AG10803 (cell line): ENCODE results near the gene MARCO.

Source experiments
- DNase-seq: peaks from one replicate; pipeline ENCODE4 v3.0.0; 2010; ENCODE audit warnings: low read depth
- H3K4me3 ChIP-seq: 2 replicates; pipeline ENCODE4 v1.5.1; 2011; ENCODE audit warnings: mild to moderate bottlenecking, low read length, control low read depth
- TF ChIP-seq, protein P1 (sequence below): conservative IDR thresholded peaks from 2 replicates; pipeline ENCODE4 v1.5.1; 2011; ENCODE audit warnings: mild to moderate bottlenecking, low read length, control low read depth, inconsistent platforms

Gene MARCO

DNA sequence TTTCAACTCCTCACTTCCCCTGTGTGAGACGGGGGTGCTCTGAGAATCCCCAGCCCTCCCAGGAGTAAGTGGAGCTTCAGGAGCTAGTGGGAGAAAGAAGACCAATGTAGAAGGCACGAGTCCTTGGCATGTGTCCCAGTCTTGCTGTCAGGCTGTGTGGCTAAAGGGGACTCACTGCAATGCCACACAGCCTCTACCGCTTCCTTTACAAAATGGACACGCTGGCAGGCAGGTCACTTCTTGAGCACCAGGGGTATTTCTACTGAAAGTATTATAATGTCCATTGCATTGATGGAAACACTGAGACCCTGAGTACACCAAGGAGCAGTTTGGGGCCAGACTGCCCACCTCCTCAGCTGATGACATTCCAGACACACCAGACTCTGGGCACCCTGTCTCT, 35.8 kb upstream of the MARCO start:
- DNase-seq: no peak
- H3K4me3 ChIP-seq: no peak overlapping the region
- TF ChIP-seq, protein P1, sequence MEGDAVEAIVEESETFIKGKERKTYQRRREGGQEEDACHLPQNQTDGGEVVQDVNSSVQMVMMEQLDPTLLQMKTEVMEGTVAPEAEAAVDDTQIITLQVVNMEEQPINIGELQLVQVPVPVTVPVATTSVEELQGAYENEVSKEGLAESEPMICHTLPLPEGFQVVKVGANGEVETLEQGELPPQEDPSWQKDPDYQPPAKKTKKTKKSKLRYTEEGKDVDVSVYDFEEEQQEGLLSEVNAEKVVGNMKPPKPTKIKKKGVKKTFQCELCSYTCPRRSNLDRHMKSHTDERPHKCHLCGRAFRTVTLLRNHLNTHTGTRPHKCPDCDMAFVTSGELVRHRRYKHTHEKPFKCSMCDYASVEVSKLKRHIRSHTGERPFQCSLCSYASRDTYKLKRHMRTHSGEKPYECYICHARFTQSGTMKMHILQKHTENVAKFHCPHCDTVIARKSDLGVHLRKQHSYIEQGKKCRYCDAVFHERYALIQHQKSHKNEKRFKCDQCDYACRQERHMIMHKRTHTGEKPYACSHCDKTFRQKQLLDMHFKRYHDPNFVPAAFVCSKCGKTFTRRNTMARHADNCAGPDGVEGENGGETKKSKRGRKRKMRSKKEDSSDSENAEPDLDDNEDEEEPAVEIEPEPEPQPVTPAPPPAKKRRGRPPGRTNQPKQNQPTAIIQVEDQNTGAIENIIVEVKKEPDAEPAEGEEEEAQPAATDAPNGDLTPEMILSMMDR: no peak

DNA sequence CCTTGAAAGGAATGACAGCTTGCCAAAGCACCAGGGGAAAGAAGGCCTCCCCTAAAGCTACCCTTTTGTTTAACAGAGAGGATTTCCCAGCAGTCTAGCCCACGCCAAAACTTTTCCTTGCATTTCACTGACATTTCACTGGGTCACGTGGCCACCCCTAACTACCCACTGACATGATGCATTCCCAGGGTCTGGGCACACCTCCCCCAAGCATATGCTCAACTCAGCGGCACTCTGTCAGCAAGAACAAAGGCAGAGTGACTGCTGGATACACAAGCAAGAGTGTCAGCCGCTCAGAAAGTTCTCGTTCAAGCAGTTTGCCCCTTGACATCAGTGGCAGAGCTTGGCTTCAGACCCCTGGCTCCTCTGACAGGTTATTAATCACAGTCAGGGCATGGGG, 34.2 kb upstream of the MARCO start:
- TF ChIP-seq, protein P1: no peak
- no peak overlapping the region for H3K4me3 ChIP-seq
- DNase-seq: no peak

DNA sequence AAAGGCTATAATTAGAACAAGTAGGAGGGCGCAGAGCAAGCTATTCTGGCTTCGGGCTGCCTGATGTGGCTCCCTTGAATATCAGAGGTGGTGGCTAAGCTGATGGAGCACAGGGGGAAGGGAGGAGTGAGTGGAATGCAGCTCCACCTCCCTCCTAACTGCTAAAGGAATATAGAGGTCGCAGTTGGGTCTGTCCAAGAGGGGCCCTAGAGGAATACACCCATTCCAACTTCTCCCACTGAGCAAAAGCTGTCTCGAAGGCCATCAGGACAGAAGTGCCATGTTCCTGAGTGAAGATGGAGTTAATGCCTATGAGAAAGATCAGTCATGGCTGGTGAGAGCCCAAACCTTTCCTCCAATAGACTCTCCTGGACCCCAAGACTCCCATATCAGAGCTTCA, 32.8 kb upstream of the MARCO start:
- no peak for DNase-seq
- no peak overlapping the region for H3K4me3 ChIP-seq
- TF ChIP-seq, protein P1: no peak

DNA sequence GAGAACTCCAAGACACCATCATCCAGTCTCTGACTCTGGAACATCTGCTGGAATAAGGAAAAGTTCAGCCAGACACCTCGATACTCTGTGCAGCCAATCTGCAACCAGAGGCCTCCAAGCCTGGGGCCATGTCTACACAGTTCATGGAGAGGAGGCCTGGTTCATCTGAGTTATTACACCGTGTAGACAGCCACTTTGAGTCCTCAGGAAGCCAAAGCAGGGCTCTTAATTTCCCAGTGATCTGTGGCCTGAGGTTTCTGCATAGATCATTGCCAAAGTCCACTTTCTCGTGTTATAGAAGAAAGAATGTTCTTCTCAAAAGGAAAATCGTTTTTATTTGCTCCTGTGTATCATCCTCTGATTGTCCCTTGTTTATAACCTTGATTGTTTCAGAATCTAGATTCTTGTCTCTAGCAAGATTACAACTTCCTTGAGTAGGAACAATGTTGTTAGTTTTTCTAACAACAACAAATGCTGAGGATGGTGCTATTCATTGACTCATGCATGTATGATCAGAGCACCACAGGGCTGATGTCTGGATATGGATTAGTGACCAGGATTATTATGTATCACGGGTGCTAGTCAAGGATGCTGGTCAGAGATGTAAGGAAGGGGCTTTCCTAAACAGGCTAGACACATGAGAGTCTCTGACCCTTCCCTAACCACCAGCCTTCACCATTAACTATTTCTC, 30.7 kb upstream of the MARCO start:
- no peak for DNase-seq
- no peak overlapping the region for H3K4me3 ChIP-seq
- TF ChIP-seq, protein P1: no peak

DNA sequence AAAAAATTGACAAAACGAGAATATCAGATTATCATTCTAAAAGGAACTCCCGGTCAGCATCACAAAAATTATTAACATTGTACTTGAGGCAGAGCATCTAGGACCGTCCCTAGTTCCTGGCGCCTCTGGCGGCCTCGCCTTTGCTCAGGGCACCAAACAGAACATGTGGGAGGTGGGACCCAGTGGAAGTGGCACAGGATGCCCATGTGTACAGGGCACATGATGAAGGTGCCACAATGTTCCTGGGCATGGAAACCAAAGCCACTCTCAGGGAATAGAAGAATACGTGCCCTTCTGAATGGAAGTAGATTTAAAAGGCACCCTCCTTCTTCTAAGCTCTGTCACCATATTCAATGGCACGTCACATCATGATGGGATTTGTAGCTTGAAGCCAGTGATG, 30.1 kb upstream of the MARCO start:
- DNase-seq: no peak
- TF ChIP-seq, protein P1: no peak
- no peak overlapping the region for H3K4me3 ChIP-seq

DNA sequence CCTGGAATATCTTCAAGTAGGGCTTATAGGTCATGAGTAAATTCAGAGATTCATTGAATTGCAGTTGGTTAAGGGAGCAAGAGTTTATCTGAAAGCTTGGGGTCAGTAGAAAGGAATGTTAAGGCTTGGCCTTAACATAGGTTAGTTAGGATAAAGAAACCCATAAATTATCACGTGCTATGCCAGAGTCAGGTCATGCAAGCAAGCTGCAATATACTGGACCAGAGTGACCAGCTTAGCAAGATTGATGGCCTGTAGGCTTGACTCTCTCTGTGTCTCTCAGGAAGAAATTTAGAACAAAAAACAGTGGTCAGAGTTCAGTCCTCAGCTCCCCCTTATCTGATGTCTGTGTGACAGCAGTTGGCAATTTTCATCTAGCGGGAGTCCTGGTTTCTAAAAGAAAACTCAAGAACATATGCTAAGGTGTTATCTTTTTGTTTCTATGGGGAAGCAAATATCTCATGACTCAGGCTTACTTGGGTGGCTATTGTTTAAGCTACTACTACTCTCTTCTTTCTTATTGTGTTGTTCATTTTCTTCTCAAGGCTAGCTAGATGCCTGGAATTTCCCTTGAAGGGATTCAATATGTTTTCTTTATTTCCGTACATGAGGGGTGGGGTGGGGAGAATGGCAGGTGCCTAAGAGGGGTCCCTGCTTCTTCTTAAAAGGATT, 28.7 kb upstream of the MARCO start:
- no peak for DNase-seq
- no peak overlapping the region for H3K4me3 ChIP-seq
- TF ChIP-seq, protein P1: no peak

DNA sequence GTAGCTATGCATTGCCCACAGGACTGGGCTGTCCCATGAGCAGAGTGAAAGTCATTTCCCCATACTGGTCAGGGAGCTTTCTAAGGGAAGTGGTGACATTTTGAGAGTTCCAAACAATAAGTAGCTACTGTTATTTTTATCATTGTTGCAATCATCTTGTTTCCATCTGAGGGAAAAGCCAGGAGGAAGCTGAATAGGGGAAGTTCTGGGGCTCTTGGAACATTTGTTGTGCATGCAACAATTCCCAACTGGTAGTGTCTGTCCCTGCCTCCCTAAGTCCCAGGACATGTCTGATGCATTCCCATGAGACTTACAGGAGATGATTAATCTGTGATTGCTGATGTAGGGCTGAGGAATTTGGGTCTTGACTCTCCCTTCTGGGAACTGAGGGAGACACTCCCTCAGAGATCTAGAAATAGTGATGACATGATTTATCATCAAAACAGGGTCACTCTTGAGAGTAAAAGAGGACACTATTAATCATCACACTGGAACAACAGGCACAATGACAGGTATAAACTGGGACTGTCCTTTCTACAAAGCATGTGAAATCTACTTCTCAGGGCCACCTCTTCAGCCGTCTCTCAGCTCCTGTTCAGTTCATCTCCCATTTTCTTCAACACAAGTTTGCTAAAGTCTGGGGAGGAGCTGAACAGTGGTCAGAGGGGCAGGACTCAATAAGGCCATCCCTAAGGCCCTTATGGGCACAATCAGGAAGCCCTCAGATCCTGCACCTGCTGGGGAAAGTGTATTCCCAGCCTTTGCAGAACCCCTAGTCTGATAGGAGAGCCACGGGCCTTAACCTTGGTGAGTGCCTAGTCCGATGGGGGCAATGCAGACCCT, 28.0 kb upstream of the MARCO start:
- H3K4me3 ChIP-seq: no peak overlapping the region
- peak; percentile 13 for DNase-seq
- TF ChIP-seq, protein P1: no peak
